OCI-M2 (cell line): ENCODE measurements around the gene PNMA6F.
"Not testable (repeated sequence)": the region's sequence is repeated elsewhere in the genome, so short reads cannot be mapped to it uniquely, and the experiment has no call there.

ENCODE experiments used
- DNase-seq: peaks from one replicate; lab custom pipeline; 2025; ENCODE audit not compliant: unreplicated experiment; lab: John Stamatoyannopoulos, UW

PNMA6F gene

GRCh38 chrX:153303276-153304262, 18.0 kb downstream of the PNMA6F start:
- no peak for DNase-seq

GRCh38 chrX:153302796-153303195, 18.8 kb downstream of the PNMA6F start:
- no peak for DNase-seq

GRCh38 chrX:153301746-153302145, 19.8 kb downstream of the PNMA6F start:
- DNase-seq: no peak

- no peak for DNase-seq
Measured at GRCh38 chrX:153299855-153300254, 21.7 kb downstream of the PNMA6F start.

GRCh38 chrX:153297376-153297775, 24.2 kb downstream of the PNMA6F start:
- DNase-seq: no peak

- not testable (repeated sequence) for DNase-seq
Measured at GRCh38 chrX:153293485-153294071, 28.0 kb downstream of the PNMA6F start.

- not testable (repeated sequence) for DNase-seq
Measured at GRCh38 chrX:153288807-153289206, 32.8 kb downstream of the PNMA6F start.

- DNase-seq: not testable (repeated sequence)
Measured at GRCh38 chrX:153285678-153286077, 35.9 kb downstream of the PNMA6F start.

GRCh38 chrX:153283982-153284381, 37.6 kb downstream of the PNMA6F start:
- DNase-seq: not testable (repeated sequence)

- DNase-seq: not testable (repeated sequence)
Measured at GRCh38 chrX:153281784-153282183, 39.8 kb downstream of the PNMA6F start.

- DNase-seq: not testable (repeated sequence)
Measured at GRCh38 chrX:153279304-153279703, 42.3 kb downstream of the PNMA6F start.

GRCh38 chrX:153276049-153276448, 45.5 kb downstream of the PNMA6F start:
- not testable (repeated sequence) for DNase-seq

GRCh38 chrX:153275418-153275817, 46.1 kb downstream of the PNMA6F start:
- not testable (repeated sequence) for DNase-seq

GRCh38 chrX:153272584-153272983, 49.0 kb downstream of the PNMA6F start:
- not testable (repeated sequence) for DNase-seq

- DNase-seq: not testable (repeated sequence)
Measured at GRCh38 chrX:153272070-153272469, 49.5 kb downstream of the PNMA6F start.
